HepG2 (cell line): ENCODE data around the gene SPON1. TPM values are rescaled to one million over a fixed set of nuclear protein-coding genes. Genes with fewer than 3 reads are reported as not detected.

Experiments
- ATAC-seq: fragments of 200-7000 bp; cut with Tn5 transposase; 3 replicates; pipeline ENCODE4 v1.9.1; 2020; ENCODE audit warnings: mild to moderate bottlenecking, moderate library complexity
- BruUV-seq: library from RNA; stranded (reverse); fragments of 400-500 nt; replicated peaks from 2 replicates; lab custom pipeline; 2021; lab: Mats Ljungman, UMichigan
- CTCF ChIA-PET: fragments of 300-600 bp; formaldehyde crosslinking; extraction: SDS; loops from one replicate; lab custom pipeline; 2021; ENCODE audit warnings: low total read pairs, inconsistent platforms, low intra/inter-chr PET ratio; lab: Yijun Ruan, JAX
- POLR2A ChIA-PET: fragments of 350-600 bp; sonication (Branson Sonifier 250); formaldehyde crosslinking; loops from one replicate; lab custom pipeline; 2020; ENCODE audit warnings: antibody characterized with exemption, inconsistent platforms; lab: Yijun Ruan, JAX
- DNase-seq: peaks from one replicate; pipeline ENCODE4 v3.0.0-alpha.2; 2015; ENCODE audit warnings: low spot score
- FAIRE-seq: peaks from 3 replicates; lab custom pipeline; 2011; peaks lifted over from hg19 to GRCh38; lab: Jason Lieb, UNC
- H2AFZ ChIP-seq: one replicate; pipeline ENCODE4 v1.6.1; 2011; ENCODE audit warnings: low read length, inconsistent platforms
- H3K27ac ChIP-seq: fragments of 300-600 bp; 3 replicates; pipeline ENCODE4 v1.8.0; 2011; ENCODE audit warnings: mixed run types, mild to moderate bottlenecking, mixed read lengths, low read length, inconsistent platforms; ENCODE audit not compliant: insufficient read depth; ENCODE audit errors: extremely low read length
- H3K27me3 ChIP-seq, 2 experiments: fragments of 200-600 bp in 1 of 2; 2 replicates in 1 of 2; 3 replicates in 1 of 2; pipeline versions ENCODE4 v1.6.0 to v1.8.0; 2011; ENCODE audit warnings: low read length in 2 of 2, mild to moderate bottlenecking in 2 of 2, moderate library complexity in 2 of 2, inconsistent platforms in 1 of 2; ENCODE audit not compliant: insufficient read depth in 2 of 2, control insufficient read depth in 1 of 2
- H3K36me3 ChIP-seq, 2 experiments: fragments of 200-600 bp in 1 of 2; replicated peaks in 1 of 2; 2 replicates in 1 of 2; 3 replicates in 1 of 2; pipeline versions ENCODE4 v1.5.1 to v1.8.0; 2011; ENCODE audit warnings: low read length in 2 of 2, inconsistent platforms in 1 of 2; ENCODE audit not compliant: insufficient read depth in 2 of 2, control insufficient read depth in 1 of 2
- H3K4me1 ChIP-seq: 2 replicates; pipeline ENCODE4 v1.5.1; 2012; ENCODE audit warnings: low read length, inconsistent platforms; ENCODE audit not compliant: insufficient read depth
- H3K4me2 ChIP-seq: 2 replicates; pipeline ENCODE4 v1.6.0; 2011; ENCODE audit warnings: low read depth, low read length, inconsistent platforms
- H3K4me3 ChIP-seq, 3 experiments: fragments of 200-600 bp in 1 of 3; sonication (generic), shearing (Covaris generic) in 1 of 3; replicated peaks in 1 of 3; 2 replicates each; pipeline ENCODE4 v1.5.1; 2011 to 2016; ENCODE audit warnings: low read length in 3 of 3, inconsistent platforms in 2 of 3, low read depth in 2 of 3, mild to moderate bottlenecking in 2 of 3, control low read depth in 1 of 3, mixed read lengths in 1 of 3; ENCODE audit not compliant: insufficient read depth in 1 of 3
- H3K79me2 ChIP-seq: one replicate; pipeline ENCODE4 v1.6.1; 2011; ENCODE audit warnings: low read length, inconsistent platforms; ENCODE audit not compliant: insufficient read depth
- H3K9ac ChIP-seq: 2 replicates; pipeline ENCODE4 v1.6.0; 2011; ENCODE audit warnings: mild to moderate bottlenecking, low read depth, low read length, inconsistent platforms; ENCODE audit not compliant: insufficient read depth
- H3K9me3 ChIP-seq: 2 replicates; pipeline ENCODE4 v1.5.1; 2012; ENCODE audit warnings: mild to moderate bottlenecking, low read length
- H4K20me1 ChIP-seq: 2 replicates; pipeline ENCODE4 v1.6.0; 2011; ENCODE audit warnings: inconsistent platforms, mild to moderate bottlenecking, low read length, moderate library complexity; ENCODE audit not compliant: insufficient read depth
- BHLHE40 ChIP-seq: IDR thresholded peaks from 2 replicates; pipeline ENCODE4 v1.6.1; 2011; ENCODE audit warnings: low read length, improper control_type of control experiment
- HOXA3 ChIP-seq: sonication (generic); formaldehyde crosslinking; IDR thresholded peaks from 2 replicates; pipeline ENCODE4 v1.5.0; 2020; ENCODE audit warnings: missing genetic modification reagents
- MLLT10 ChIP-seq: sonication (generic); formaldehyde crosslinking; IDR thresholded peaks from 2 replicates; pipeline ENCODE4 v1.4.0; 2020; ENCODE audit warnings: missing genetic modification reagents
- RAD21 ChIP-seq: fragments of 450-650 bp; formaldehyde crosslinking; IDR thresholded peaks from 2 replicates; pipeline ENCODE4 v1.5.0; 2020; ENCODE audit warnings: mild to moderate bottlenecking
- ZNF782 ChIP-seq: sonication (generic); formaldehyde crosslinking; IDR thresholded peaks from 2 replicates; pipeline ENCODE4 v1.4.0; 2020; ENCODE audit warnings: missing genetic modification reagents, mild to moderate bottlenecking, borderline replicate concordance
- WGBS: methylation state at CpG from one replicate; pipeline ENCODE4 v1.1.6; 2017; ENCODE audit warnings: low lambda C conversion rate; 5-methylcytosine and 5-hydroxymethylcytosine counted together
- in situ Hi-C: cut with HindIII; loops from 2 replicates; pipeline ENCODE4 v1.10.0; 2017; ENCODE audit warnings: low pct_unique_long_range_greater_than_20kb; ENCODE audit not compliant: extremely low pct_ligation_motif_present
- intact Hi-C: fragments of 100-400 bp; cut with micrococcal nuclease; formaldehyde crosslinking; loops from one replicate; pipeline ENCODE4 v1.10.0; 2022; ENCODE audit not compliant: unreplicated experiment
- polyA plus RNA-seq, 8 experiments: library from polyadenylated mRNA; depleted of rRNA in 3 of 8; stranded (reverse) in 7 of 8; unstranded in 1 of 8; fragments of >200 nt; fragmentation: Illumina TruSeq in 4 of 8; extraction: Trizol in 4 of 8; gene quantifications; 2 replicates each; pipeline versions ENCODE4 v1.2.1 to v1.2.3, GENCODE V29; 2011 to 2016; ENCODE audit warnings: low read depth in 4 of 8, missing spikeins in 1 of 8, mixed read lengths in 1 of 8; ENCODE audit not compliant: insufficient read depth in 1 of 8
- total RNA-seq, 5 experiments: library from RNA; depleted of rRNA; stranded (reverse); fragments of >200 nt; fragmentation: Illumina TruSeq; extraction: Trizol; gene quantifications; 2 replicates each; pipeline ENCODE4 v1.2.3, GENCODE V29; 2016; ENCODE audit warnings: low read depth in 1 of 5
- TF ChIP-seq, protein P1 (sequence below): sonication (generic); formaldehyde crosslinking; IDR thresholded peaks from 2 replicates; pipeline ENCODE4 v1.8.1; 2022; ENCODE audit warnings: low read depth, mild to moderate bottlenecking, missing genetic modification reagents
- TF ChIP-seq, protein P2 (sequence below): fragments of 450-650 bp; IDR thresholded peaks from 2 replicates; pipeline ENCODE4 v1.6.1; 2017
- TF ChIP-seq, protein P3 (sequence below): sonication (generic); formaldehyde crosslinking; conservative IDR thresholded peaks from 2 replicates; pipeline ENCODE4 v1.5.0; 2020; ENCODE audit warnings: missing genetic modification reagents
- TF ChIP-seq, protein P4 (sequence below): sonication (generic); formaldehyde crosslinking; IDR thresholded peaks from 2 replicates; pipeline ENCODE4 v1.5.1; 2020; ENCODE audit warnings: missing genetic modification reagents, mild to moderate bottlenecking, borderline replicate concordance
- TF ChIP-seq, protein P5 (sequence below): IDR thresholded peaks from 2 replicates; pipeline ENCODE4 v1.6.1; 2012; ENCODE audit warnings: low read length, improper control_type of control experiment

SPON1 gene
- total and polyA plus RNA-seq, 2 of the 13 experiments (the other 11 are each of a cell fraction or from before 2014, with no cell fraction given): not detected

DNA sequence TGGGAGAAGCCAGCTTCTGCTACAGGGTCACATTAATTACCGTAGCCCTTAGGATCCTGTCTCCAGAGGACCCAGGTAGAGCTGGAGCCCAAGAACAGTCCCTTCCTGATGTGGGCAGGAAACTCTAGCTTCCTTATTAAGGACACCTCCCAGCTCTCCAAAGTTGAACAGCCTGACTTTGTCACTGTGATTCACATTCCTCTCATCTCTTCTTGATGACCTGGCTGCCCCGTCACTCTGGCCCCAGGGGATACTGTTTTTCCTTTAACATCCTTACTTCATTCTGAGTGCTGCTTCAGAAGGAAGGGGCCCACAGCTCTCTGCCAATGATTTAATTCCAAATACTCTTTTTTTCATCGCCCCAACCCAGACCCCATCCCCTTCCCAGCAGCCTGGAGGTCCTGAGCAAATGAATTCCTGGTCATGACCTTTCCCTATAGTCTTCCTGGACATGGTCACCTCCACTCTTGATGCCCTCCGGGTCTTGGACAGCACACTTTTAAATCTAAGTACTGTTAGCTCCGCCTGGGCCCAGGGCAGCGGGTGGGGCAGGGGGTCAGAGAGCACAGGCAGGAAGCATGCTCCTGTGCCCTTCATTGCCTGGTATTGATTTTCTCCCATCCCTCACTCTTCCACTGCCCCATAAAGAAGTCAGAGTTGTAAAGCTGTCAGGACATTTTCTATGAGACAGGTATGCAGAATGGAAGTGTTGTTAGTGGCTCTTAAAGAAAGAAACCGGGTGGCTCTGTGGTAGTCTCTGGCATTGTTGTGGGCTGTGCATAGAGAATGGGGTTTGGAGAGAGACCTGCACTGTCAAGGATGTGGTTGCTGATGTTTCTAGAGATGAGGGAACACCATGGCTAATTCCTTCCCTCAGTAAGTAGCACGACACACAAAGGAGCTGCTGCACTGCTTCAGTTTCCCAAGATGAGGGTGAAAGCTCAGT, 22.3 kb upstream of the SPON1 start:
- CTCF ChIA-PET: no interaction called here
- no peaks in the 10 kb centered on the region for H3K9me3 ChIP-seq
- no peak overlapping the region for H3K27ac ChIP-seq
- H2AFZ ChIP-seq: no peak overlapping the region
- H3K4me2 ChIP-seq: no peak overlapping the region
- no peaks in the 10 kb centered on the region for H4K20me1 ChIP-seq
- H3K4me1 ChIP-seq: no peaks in the 10 kb centered on the region
- H3K27me3 ChIP-seq: no peaks in the 10 kb centered on the region; a peak in 1 of 5 replicates
- POLR2A ChIA-PET: no interaction called here
- DNase-seq: no peak
- no peak overlapping the region for H3K4me3 ChIP-seq
- H3K9ac ChIP-seq: no peak overlapping the region
- 27% methylated on average over 8 of the region's 8 CpGs for WGBS
- in situ Hi-C loops (no loop called here), intact Hi-C loops (no loop called here)
- FAIRE-seq: no peak
- ATAC-seq: no peak
- H3K79me2 ChIP-seq: no peaks in the 10 kb centered on the region
- H3K36me3 ChIP-seq: no peaks in the 10 kb centered on the region
- BruUV-seq: no TSS peak
- TF ChIP-seq HOXA3 (CRISPR knock-in tag) (no peak), MLLT10 (CRISPR knock-in tag) (no peak), ZNF782 (CRISPR knock-in tag) (no peak), RAD21 (CRISPR knock-in tag) (no peak), BHLHE40 (no peak)
- TF ChIP-seq, protein P1, sequence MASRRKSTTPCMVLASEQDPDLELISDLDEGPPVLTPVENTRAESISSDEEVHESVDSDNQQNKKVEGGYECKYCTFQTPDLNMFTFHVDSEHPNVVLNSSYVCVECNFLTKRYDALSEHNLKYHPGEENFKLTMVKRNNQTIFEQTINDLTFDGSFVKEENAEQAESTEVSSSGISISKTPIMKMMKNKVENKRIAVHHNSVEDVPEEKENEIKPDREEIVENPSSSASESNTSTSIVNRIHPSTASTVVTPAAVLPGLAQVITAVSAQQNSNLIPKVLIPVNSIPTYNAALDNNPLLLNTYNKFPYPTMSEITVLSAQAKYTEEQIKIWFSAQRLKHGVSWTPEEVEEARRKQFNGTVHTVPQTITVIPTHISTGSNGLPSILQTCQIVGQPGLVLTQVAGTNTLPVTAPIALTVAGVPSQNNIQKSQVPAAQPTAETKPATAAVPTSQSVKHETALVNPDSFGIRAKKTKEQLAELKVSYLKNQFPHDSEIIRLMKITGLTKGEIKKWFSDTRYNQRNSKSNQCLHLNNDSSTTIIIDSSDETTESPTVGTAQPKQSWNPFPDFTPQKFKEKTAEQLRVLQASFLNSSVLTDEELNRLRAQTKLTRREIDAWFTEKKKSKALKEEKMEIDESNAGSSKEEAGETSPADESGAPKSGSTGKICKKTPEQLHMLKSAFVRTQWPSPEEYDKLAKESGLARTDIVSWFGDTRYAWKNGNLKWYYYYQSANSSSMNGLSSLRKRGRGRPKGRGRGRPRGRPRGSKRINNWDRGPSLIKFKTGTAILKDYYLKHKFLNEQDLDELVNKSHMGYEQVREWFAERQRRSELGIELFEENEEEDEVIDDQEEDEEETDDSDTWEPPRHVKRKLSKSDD: no peak
- TF ChIP-seq, protein P2, sequence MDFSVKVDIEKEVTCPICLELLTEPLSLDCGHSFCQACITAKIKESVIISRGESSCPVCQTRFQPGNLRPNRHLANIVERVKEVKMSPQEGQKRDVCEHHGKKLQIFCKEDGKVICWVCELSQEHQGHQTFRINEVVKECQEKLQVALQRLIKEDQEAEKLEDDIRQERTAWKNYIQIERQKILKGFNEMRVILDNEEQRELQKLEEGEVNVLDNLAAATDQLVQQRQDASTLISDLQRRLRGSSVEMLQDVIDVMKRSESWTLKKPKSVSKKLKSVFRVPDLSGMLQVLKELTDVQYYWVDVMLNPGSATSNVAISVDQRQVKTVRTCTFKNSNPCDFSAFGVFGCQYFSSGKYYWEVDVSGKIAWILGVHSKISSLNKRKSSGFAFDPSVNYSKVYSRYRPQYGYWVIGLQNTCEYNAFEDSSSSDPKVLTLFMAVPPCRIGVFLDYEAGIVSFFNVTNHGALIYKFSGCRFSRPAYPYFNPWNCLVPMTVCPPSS: no peak
- TF ChIP-seq, protein P3, sequence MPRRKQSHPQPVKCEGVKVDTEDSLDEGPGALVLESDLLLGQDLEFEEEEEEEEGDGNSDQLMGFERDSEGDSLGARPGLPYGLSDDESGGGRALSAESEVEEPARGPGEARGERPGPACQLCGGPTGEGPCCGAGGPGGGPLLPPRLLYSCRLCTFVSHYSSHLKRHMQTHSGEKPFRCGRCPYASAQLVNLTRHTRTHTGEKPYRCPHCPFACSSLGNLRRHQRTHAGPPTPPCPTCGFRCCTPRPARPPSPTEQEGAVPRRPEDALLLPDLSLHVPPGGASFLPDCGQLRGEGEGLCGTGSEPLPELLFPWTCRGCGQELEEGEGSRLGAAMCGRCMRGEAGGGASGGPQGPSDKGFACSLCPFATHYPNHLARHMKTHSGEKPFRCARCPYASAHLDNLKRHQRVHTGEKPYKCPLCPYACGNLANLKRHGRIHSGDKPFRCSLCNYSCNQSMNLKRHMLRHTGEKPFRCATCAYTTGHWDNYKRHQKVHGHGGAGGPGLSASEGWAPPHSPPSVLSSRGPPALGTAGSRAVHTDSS: no peak
- TF ChIP-seq, protein P4, sequence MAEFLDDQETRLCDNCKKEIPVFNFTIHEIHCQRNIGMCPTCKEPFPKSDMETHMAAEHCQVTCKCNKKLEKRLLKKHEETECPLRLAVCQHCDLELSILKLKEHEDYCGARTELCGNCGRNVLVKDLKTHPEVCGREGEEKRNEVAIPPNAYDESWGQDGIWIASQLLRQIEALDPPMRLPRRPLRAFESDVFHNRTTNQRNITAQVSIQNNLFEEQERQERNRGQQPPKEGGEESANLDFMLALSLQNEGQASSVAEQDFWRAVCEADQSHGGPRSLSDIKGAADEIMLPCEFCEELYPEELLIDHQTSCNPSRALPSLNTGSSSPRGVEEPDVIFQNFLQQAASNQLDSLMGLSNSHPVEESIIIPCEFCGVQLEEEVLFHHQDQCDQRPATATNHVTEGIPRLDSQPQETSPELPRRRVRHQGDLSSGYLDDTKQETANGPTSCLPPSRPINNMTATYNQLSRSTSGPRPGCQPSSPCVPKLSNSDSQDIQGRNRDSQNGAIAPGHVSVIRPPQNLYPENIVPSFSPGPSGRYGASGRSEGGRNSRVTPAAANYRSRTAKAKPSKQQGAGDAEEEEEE (CRISPR knock-in tag): no peak
- TF ChIP-seq, protein P5, sequence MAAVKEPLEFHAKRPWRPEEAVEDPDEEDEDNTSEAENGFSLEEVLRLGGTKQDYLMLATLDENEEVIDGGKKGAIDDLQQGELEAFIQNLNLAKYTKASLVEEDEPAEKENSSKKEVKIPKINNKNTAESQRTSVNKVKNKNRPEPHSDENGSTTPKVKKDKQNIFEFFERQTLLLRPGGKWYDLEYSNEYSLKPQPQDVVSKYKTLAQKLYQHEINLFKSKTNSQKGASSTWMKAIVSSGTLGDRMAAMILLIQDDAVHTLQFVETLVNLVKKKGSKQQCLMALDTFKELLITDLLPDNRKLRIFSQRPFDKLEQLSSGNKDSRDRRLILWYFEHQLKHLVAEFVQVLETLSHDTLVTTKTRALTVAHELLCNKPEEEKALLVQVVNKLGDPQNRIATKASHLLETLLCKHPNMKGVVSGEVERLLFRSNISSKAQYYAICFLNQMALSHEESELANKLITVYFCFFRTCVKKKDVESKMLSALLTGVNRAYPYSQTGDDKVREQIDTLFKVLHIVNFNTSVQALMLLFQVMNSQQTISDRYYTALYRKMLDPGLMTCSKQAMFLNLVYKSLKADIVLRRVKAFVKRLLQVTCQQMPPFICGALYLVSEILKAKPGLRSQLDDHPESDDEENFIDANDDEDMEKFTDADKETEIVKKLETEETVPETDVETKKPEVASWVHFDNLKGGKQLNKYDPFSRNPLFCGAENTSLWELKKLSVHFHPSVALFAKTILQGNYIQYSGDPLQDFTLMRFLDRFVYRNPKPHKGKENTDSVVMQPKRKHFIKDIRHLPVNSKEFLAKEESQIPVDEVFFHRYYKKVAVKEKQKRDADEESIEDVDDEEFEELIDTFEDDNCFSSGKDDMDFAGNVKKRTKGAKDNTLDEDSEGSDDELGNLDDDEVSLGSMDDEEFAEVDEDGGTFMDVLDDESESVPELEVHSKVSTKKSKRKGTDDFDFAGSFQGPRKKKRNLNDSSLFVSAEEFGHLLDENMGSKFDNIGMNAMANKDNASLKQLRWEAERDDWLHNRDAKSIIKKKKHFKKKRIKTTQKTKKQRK: no peak
